K562 (cell line): ENCODE results near the gene KAT6B. TPM values are rescaled to one million over a fixed set of nuclear protein-coding genes. Genes with fewer than 3 reads are reported as not detected.

Source experiments
- ARHGAP35 ChIP-seq: fragments of 450-650 bp; IDR thresholded peaks from 2 replicates; pipeline ENCODE4 v1.6.1; 2018; ENCODE audit not compliant: partially characterized antibody
- ARID3B ChIP-seq: fragments of 250-450 bp; sonication (Bioruptor Pico); IDR thresholded peaks from 2 replicates; pipeline ENCODE4 v1.4.0; 2020; ENCODE audit warnings: borderline replicate concordance
- CEBPG ChIP-seq, 3 experiments: fragments of 200-800 bp in 1 of 3; sonication (Bioruptor generic) in 1 of 3; sonication (generic) in 1 of 3; formaldehyde crosslinking in 1 of 3; IDR thresholded peaks in 2 of 3; conservative IDR thresholded peaks in 1 of 3; 2 replicates each; pipeline versions ENCODE4 v1.6.1 to v1.8.0; 2016 to 2022; ENCODE audit warnings: missing compliant biosample characterization in 2 of 3, missing genetic modification characterization in 2 of 3, mild to moderate bottlenecking in 1 of 3, missing genetic modification reagents in 1 of 3
- CUX1 ChIP-seq: fragments of 200-800 bp; sonication (Bioruptor generic); IDR thresholded peaks from 2 replicates; pipeline ENCODE4 v1.6.1; 2016; ENCODE audit warnings: missing genetic modification characterization, missing compliant biosample characterization
- DDX20 ChIP-seq: fragments of 450-650 bp; IDR thresholded peaks from 2 replicates; pipeline ENCODE4 v1.6.1; 2016; ENCODE audit warnings: missing genetic modification characterization, low read depth, mild to moderate bottlenecking, missing compliant biosample characterization, moderate library complexity
- HDAC8 ChIP-seq: fragments of 450-650 bp; IDR thresholded peaks from 2 replicates; pipeline ENCODE4 v1.6.1; 2016; ENCODE audit warnings: mild to moderate bottlenecking, missing genetic modification characterization, moderate library complexity, missing compliant biosample characterization
- HIVEP1 ChIP-seq: fragments of 250-450 bp; sonication (Bioruptor Pico); IDR thresholded peaks from 2 replicates; pipeline ENCODE4 v1.4.0; 2020; ENCODE audit warnings: mild to moderate bottlenecking
- TAF1 ChIP-seq: IDR thresholded peaks from 2 replicates; pipeline ENCODE4 v1.6.1; 2011; ENCODE audit warnings: mild to moderate bottlenecking, low read length, moderate library complexity; ENCODE audit not compliant: insufficient read depth, control insufficient read depth, severe bottlenecking; ENCODE audit errors: extremely low read depth
- ZKSCAN1 ChIP-seq: fragments of 150-350 bp; IDR thresholded peaks from 2 replicates; pipeline ENCODE4 v1.6.1; 2016; ENCODE audit warnings: low read depth, low read length
- ZNF133 ChIP-seq: fragments of 250-450 bp; sonication (Bioruptor Pico); IDR thresholded peaks from 2 replicates; pipeline ENCODE4 v1.4.0; 2020; ENCODE audit warnings: mild to moderate bottlenecking
- ZNF184 ChIP-seq: sonication (generic); formaldehyde crosslinking; IDR thresholded peaks from 2 replicates; pipeline ENCODE4 v1.5.0; 2020; ENCODE audit warnings: missing genetic modification reagents
- ZNF239 ChIP-seq: fragments of 250-450 bp; sonication (Bioruptor Pico); IDR thresholded peaks from 2 replicates; pipeline ENCODE4 v1.4.0; 2020; ENCODE audit warnings: mild to moderate bottlenecking
- ZNF785 ChIP-seq: fragments of 250-450 bp; sonication (Bioruptor Pico); IDR thresholded peaks from 2 replicates; pipeline ENCODE4 v1.4.0; 2020; ENCODE audit warnings: mild to moderate bottlenecking
- polyA plus RNA-seq, 8 experiments: library from polyadenylated mRNA; depleted of rRNA in 4 of 8; stranded (reverse) in 5 of 8; unstranded in 3 of 8; fragments of >200 nt; fragmentation: Nextera tagmentation in 2 of 8; fragmentation: Illumina TruSeq in 1 of 8; extraction: Ambion mirVana in 2 of 8; extraction: Trizol in 1 of 8; gene quantifications; 2 replicates each; pipeline versions ENCODE4 v1.2.1 to v1.2.3, GENCODE V29; 2011 to 2014; ENCODE audit warnings: inconsistent platforms in 1 of 8, missing spikeins in 1 of 8
- total RNA-seq, 7 experiments: library from RNA; depleted of rRNA in 6 of 7; stranded (reverse); fragments of >200 nt in 6 of 7; fragmentation: Illumina TruSeq in 2 of 7; extraction: Trizol in 2 of 7; gene quantifications; 2 replicates each; pipeline versions ENCODE4 v1.2.1 to v1.2.3, GENCODE V29; 2011 to 2021; ENCODE audit warnings: low replicate concordance in 1 of 7

Gene KAT6B
- total and polyA plus RNA-seq, 9 of the 15 experiments (the other 6 are each of a cell fraction or from before 2014, with no cell fraction given), result 1.4 to 9.2 (median 6.8) TPM

DNA sequence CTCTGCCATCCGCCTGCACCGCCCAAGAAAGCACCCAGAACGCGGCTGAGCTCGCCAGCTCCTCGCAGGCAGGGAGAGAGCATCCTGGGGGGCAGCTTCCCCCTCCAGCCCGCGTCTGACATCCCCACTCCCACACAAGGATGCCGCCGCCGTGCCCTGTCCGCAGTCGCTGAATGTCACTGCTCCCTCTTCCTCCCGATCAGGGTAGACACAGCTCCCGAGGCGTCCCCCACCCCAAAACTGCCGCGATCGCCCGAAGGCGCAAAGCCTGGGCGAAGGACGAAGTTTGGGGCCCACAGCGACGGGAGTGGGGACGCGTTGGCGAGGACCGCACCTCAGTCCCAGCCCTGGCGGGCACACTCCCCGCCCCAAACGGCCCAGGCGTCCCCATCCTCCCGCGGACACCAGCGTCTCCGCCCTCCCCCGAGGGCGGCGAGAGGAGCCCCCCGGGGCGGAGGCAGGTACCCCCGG lies 1.5 kb upstream of the KAT6B start (continued):
- no peak for TF ChIP-seq HDAC8
- TF ChIP-seq CUX1 (CRISPR knock-in tag), result no peak
- TF ChIP-seq HIVEP1 (CRISPR knock-in tag), result no peak
- TF ChIP-seq ZKSCAN1, result no peak
- TF ChIP-seq ZNF785 (CRISPR knock-in tag), result no peak
- no peak for TF ChIP-seq ARID3B
- no peak for TF ChIP-seq DDX20 (tag)
- TF ChIP-seq ARHGAP35, result no peak
- TF ChIP-seq ZNF133, result no peak
- peak; percentile 9 for TF ChIP-seq TAF1
- no peak for TF ChIP-seq CEBPG (CRISPR knock-in tag; IDR thresholded peaks at IDR 0.05)
- TF ChIP-seq CEBPG (tag; conservative IDR thresholded peaks at IDR 0.05 in 1 of 2, IDR thresholded peaks at IDR 0.05 in 1 of 2), result no peak
- TF ChIP-seq ZNF239 (CRISPR knock-in tag), result no peak
- no peak for TF ChIP-seq ZNF184 (CRISPR knock-in tag)
